GM19238 (cell line): Measurements from ENCODE around the gene PPP1R14B.
"Not testable (repeated sequence)": the region's sequence is repeated elsewhere in the genome, so short reads cannot be mapped to it uniquely, and the experiment has no call there.

ENCODE experiments used
- DNase-seq: peaks from one replicate; pipeline ENCODE4 v3.0.0; 2011; ENCODE audit warnings: low spot score; ENCODE audit not compliant: insufficient read length

PPP1R14B gene

DNA sequence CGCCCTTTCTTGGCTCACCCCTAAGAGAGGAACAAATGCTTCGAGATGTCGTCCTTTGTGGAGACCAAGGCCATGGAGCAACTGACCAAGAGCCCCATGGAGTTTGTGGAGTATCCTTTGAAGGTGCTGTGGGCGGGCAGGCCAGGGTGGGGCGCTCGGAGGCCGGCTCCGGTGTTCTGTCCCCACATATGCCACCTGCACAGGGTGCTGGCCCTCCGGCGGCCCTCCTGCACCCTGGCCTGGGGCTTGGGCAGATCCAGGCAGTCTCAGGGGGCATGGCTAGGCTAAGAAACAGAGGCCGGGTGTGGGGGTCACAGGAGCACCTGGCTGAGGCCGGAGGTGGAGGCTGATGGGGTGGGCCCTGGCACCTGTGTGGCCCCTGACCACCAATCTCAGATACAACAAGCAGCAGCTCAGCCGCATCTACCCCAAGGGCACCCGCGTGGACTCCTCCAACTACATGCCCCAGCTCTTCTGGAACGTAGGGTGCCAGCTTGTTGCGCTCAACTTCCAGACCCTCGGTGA is 14.9 kb upstream of the PPP1R14B start:
- no peak for DNase-seq

DNA sequence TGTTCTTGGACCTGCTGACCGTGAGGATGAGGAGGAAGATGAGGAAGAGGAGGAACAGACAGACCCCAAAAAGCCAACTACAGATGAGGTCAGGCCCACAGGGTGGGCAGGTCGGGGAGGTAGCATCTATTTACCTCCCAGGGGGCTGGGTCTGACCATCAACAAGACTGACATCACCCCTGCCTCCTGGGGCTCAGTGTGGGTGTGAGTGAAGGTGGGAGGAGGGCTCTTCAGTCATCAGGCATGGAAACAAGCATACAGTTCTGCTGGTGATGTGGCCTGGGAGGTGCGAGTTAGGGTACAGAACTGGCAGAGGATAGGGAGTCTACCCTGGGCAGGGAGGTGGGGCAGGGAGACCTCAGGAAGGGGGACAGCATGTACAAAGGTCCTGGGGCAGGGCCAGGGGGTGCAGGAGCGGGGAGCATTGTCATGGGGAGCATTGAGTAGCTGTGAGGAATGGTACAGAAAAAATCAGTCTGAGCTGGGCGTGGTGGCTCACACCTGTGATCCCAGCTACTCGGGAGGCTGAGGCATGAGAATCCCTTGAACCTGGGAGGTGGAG is 13.5 kb upstream of the PPP1R14B start:
- DNase-seq = no peak

DNA sequence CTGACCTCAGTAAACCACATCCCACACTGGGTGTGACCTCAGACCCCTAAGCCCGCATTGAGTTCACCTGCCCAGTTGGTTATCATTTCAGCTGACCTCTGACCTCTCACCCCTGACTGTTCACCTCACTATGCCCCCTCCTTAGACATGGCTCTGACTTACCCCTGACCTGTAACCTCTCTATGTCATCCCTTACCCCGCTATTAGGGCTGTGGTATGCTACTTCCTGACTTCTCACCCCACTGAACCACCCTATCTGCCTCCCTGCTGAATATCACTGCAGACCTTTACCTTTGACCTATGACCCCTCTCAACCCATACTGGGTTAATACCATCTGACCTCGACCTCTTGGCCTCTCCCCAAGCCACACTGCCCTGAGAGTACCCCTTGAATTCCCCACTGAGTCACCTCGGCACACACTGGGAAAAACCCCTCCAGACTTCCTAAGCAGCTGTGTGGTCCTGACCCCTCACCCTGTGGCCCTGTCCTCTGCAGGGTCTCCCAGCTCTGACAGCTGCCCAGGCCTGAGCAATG is 12.9 kb upstream of the PPP1R14B start:
- DNase-seq = no peak

DNA sequence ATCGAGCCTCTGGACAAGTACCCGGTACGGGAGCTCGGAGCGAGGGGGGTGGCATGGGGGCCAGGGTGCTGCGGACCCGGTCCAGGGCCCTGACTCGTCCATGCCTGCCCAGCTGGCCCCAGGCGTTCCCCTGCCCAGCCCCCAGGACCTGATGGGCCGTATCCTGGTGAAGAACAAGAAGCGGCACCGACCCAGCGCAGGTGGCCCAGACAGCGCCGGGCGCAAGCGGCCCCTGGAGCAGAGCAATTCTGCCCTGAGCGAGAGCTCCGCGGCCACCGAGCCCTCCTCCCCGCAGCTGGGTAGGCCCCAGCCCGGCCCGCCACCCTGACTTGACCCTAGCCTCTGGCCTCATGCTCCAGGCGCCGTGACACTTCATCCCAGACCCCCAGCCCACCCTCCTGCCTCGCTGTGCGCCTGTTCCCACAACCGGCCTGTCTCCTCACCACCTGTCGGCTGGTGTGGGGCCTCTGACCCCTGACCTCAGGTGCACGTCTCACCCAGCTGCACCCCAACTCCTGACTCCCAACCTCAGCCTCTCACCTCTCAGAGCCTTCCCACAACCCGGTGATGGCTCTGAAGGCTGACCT is 12.3 kb upstream of the PPP1R14B start:
- DNase-seq = no peak

DNA sequence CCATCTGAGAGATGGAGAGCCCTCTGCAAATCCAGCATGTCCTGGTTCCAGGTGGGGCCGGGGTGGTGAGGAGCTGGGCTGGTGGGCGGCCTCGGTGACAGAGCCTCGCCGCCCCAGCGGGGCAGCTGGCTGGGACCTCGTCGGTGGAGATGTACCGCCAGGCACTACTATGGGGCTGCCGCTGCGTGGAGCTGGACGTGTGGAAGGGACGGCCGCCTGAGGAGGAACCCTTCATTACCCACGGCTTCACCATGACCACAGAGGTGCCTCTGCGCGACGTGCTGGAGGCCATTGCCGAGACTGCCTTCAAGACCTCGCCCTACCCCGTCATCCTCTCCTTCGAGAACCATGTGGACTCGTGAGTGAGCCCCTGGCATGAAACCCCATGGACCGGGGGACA is 11.6 kb upstream of the PPP1R14B start:
- no peak for DNase-seq

DNA sequence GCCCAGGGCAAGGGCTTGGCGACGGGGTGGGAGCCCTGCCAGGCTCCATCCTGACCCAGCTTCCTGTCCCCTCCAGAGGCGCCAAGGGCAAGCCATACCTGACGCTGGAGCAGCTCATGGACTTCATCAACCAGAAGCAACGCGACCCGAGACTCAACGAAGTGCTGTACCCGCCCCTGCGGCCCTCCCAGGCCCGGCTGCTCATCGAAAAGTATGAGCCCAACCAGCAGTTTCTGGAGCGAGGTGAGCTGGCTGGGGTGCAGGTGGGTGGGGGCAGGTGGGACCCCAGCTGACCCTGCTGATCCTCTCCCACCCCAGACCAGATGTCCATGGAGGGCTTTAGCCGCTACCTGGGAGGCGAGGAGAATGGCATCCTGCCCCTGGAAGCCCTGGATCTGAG is 9.6 kb upstream of the PPP1R14B start:
- no peak for DNase-seq

DNA sequence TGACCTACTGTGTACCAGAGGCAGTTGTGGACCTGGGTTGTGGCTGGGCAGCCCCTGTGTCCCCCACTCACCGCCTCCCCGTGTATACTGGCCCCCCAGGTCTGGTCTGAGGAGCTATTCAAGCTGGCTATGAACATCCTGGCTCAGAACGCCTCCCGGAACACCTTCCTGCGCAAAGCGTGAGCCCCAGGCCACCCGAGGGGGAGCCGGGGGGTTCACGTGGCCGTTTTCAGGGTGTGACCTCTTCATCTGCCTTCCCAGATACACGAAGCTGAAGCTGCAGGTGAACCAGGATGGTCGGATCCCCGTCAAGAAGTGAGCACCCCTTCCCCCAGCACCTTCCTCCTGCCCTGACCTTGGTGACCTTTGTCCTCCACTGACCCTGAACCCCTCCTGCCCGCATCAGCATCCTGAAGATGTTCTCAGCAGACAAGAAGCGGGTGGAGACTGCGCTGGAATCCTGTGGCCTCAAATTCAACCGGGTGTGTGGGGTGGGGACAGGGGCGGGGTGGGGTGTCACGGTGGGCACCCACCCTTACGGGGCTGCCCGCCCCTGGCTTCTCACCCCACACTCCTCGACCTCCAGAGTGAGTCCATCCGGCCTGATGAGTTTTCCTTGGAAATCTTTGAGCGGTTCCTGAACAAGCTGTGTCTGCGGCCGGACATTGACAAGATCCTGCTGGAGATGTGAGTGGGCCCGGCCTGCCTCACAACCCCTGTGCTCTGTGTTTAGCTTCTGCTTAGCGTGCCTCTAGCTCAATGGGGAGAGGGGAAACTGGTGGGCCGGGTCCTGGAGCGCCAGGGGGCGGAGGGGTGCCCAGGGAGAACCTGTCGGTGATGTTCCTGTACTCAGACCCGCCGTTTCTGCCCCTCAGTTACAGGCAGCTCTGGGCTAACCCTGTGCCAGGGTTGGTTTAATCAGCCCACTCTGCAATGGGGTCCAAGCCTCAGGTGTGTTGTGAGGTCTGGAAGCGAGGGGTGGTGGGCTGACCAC is 8.7 kb upstream of the PPP1R14B start:
- no peak for DNase-seq

DNA sequence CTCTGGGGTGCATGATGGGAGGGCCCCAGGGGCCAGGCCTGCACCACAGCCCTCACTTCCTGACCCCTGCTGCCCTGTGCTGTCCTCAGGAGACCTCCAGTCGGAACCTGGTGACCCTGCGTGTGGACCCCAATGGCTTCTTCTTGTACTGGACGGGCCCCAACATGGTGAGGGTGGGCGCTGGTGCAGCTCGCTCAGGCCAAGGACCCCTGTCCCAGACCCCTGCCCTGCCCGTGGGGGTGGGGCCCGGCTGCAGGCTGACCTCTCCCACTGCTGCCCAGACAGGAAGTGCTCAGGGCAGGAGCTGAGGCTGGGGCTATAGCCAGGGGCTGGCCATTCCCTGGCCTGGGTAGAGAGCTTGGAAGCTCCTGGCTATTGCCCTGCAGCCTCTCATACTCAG is 7.6 kb upstream of the PPP1R14B start:
- DNase-seq = no peak

DNA sequence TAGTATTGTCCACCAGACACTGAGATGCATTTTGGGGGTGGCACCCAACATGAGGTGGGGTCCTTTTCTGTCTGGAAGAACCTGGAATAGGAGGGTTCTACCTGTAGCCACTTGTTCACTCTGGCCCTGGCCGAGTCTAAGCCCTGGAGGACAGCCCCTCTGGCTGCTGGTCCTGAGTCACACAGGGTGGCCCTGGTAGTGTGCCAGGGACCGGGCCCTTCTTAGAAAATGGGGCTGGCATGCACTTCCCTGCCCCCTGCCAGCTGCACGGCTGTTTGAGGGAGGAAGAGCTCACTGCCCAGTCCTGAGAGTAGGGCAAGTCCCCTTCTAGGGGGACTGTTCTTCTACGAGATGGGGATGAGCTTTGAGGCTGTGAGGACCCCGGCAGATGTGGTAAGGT is 6.7 kb upstream of the PPP1R14B start:
- no peak for DNase-seq

DNA sequence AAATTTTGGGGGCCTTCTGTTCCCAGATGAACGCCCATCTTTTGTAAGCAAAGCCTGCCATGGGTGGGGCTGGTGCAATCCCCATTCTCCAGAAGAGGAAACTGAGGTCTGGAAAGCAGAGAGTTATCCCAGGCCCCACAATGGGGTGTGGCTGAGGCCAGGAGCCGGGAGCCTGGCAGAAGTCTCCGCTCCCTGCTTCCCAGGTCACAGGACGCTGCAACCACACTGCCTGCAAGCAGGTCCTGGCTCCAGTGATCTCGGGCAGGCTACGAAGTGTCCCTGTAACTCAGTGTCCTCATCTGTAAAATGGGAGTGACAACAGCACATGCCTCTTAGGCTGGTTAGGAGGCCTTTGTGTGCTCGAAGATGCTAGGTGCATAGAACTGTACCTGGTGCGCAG is 6.3 kb upstream of the PPP1R14B start:
- DNase-seq = no peak

DNA sequence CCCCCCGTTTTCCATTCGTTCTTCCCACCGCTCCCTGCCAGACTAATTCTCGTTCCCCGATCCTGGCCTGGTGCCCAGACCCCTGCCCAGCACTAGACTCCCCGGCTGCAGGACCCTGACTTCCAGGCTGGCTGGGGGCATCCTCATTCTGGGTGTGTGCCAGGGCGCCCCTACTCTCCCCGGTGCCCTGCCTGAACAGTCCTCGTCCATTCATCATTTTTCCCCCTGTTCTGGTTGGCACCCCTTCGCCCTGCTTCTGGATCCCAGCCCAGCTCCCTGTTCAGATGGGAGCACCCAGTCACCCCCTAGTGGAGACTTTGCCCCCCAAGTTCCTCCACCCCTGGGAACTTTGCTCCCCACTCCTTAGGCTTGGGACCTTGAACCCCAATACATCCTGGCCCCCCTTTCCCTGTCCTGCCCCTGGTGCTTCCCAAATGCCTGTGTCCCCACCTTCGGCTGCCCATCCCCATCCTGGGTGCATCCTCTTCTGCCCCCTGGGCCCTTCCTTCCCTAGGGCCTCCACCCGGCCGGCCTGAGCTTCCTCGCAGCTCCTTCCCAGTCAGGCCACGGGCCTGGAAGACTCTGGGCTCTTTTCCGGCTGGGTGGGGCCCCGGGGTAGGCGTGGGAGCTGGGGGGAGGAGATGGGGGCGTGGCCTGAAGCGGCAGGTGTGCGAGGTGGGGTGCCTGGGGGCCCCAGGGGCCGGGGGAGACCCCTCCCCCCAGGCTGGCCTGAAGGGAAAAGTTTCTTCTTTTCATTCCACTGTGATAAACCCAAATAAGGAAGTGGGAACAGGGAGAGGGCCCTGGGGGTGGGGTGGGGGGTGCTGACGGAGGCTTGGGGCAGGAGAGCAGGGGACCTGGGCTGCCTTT is 5.5 kb upstream of the PPP1R14B start:
- peak; percentile 64 for DNase-seq

DNA sequence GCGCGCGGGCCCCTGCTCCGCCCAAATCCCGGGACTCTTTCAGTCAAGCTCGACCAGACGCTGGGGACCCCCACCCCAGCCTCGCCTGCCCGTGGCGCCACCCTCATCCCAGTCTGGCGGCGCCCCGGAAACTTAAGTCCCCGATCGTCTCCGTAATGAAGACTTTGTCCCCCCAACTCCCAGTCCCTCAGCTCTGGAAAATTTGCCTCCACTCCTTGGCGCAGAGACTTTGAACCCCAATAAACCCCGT is 4.9 kb upstream of the PPP1R14B start:
- no peak for DNase-seq

DNA sequence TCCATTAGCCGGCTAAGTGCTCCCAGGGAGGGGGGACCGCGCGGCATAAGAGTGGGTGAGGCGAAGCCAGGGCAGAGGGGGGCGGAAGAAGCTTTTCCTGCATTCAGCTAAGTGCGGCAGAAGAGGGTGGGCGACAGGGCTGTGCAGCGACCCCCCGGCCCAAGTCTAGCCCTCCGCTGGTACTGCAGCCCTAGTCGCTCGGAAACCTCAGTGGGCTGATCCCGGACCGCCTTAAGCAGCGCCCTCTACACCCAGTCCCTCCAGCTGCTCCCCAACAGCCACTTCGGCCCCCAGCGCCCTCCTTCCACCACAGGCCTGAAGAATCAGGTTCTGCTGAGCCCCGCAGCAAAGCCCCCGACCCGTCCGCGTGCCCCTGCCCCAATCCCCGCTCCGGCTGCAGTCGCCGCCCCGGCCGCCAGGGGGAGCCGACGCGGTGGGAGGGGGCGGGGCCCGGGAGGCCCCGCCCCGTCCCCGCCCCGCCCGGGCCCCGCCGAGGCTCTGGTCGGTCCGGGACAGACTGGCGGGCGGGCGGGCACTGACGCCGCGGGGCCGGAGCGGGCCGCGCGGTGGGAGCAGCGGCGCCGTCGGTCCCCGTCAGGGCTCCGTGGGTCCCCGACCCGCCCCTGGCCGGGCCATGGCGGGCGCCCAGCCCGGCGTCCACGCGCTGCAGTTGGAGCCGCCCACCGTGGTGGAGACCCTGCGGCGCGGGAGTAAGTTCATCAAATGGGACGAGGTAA is 4.4 kb upstream of the PPP1R14B start, which contains the start of gene PLCB3:
TSS of gene PLCB3 (plus strand) at position 515 of the 737 bp plus-strand sequence. CDS start at position 635, 120 bp downstream.
- peak; percentile 92 for DNase-seq

DNA sequence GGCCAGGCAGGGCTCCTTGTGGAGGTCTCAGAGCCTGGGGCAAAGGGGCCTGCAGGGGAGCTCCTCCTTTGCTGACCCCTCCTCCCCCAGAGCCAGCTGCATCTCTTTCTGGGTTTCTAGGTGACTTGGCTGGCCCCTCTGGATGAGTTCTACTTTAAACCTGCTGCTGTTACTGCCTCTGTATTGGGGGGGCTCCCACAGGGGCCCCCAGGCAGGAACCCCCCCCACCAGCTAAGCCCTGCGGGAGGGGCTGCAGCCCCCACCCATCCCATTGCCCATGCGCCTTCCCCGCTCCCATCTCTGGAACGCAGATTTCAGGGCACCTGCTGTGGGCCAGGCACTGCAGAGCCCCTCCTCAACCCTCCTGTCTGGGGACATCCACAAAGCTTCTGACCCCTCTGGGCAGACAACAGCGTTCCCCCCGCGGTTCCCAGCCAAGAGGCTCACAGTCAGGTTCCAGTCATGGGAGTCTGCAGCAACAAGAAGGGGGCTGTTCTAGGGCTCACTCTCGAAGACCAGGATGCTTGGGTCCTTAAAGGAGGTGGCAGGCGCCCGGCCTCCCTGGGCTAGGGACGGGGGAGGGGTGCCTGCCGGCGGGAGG is 3.8 kb upstream of the PPP1R14B start:
- no peak for DNase-seq

DNA sequence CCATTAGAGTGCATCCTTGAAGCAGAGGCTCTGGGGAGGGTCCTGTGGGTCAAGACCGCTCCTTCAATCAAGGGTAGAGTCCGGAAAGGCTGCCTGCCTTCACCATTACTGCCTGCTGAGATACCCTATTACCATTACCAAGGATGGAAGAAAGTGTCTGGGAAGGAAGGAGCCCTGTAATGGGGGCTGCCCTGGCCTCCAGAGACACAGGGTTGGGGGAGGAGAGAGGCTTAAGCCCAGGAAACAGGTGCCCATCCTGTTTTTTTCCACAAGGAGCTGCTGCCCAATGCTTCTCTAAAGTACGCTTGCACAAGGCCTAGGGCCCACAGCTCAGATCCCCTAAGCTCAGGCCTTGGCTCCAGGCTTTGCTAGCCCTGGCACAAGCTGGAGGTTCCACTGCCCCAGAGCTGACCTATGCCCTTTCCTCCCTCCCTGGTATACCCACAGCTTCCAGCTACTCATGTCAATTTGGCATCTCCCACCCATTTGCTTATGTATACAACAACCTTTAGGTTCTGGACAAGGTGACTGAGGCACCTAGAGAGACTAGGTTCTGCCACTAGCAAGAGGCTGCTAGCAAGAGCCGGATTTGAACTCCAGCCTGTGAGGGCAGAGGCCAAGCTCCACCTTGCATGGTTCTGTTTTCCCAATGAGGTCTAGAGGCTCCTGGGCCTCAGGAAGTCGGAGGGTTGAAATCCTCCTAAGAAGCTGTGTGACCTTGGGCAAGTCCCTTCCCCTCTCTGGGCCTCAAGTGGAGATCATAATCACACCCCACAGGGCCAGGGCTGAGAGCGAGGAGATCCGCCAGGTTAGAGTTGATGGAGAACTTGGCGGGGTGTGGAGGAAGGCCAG is 3.0 kb upstream of the PPP1R14B start:
- no peak for DNase-seq

DNA sequence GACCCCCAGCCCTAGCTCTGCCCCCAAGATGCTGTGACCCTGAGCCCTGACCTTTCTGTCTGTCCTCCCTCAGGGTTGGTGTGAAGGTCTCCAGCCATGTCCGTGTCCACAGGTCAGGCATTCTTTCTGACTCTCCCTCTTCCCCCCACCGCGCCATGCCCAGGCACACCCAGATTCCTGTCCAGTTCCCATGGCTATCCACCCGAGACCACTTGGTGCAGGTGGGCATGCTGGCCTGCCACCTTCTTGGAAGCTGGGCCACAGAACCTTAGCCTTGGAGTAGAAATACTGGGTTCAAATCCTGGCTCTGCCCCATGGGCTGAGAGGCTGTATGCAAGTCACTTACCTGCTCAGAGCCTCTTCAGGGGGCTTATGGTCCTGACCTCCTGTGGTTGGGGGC is 2.3 kb upstream of the PPP1R14B start:
- DNase-seq = no peak

DNA sequence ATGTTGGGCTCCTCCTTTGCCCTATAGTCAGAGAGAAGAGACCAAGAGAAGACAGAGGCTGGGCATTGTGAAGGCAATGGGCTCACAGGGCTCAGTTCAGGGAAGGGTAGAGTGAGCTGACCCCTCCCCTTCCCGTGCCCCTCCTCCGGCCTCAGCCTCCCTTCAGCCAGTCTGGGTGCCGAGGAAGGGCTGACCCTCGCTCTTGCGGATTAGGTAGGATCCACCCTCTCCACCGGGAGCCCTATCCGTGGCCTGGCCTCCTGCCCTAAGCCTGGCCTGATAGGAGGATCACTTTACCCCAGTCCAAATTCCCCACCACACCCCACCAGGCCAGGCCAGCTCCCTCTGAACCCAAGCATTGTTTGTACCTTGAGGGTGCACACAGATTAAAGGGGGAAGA is 1.8 kb upstream of the PPP1R14B start:
- no peak for DNase-seq

DNA sequence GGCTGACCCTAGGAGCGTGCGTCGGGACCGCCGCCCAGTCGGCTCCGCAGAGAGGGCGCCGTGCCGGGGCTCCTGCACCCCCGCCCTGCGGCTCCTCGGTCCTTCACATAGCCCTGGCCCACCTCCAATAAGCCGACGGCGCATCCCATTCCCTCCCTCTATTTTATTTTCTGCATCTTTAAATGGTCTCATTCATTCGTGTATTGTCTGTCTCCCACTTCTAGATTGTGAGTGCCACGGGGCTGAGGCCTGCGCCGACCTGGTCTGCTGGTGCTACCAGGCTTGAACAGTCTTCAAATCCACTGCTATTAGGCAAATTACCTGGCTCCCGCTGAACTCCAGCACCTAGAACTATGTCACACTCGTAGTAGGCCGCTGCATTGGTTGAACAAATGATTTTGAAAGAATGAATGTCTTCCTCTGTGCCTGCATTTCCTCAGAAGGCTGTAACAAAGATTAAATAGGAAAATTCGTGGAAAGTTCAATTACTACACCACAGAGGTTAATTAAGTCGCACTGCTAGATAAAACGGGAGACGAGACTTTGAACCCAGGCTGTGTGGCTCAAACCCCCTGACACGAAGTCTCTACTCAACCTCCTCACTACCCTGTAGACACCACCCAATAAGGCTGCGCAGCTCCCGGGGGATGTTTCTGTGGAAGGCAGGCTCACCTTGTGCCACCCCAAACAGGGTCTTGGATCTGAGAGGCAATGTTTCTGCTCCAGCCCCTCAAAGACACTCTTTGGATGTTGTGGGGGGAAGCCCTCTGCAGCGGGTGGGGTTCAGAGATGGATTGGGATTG is 1.2 kb upstream of the PPP1R14B start:
- no peak for DNase-seq

DNA sequence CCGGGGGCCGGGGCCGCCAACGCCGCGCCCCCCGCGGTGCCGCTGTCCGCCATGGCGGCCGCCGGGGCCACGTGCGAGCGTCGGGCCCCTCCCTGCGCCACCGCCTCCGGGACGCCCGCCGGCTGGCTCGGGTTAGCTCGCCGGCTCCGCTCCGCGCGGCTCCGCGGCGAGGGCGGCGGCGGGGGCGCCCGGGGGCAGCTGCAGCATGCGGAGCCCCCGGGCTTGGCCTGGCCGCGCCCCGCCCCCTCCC is 197 bp downstream of the PPP1R14B start:
- not testable (repeated sequence) for DNase-seq
